Activated T-cell treated with anti-CD3 and anti-CD28 coated beads for 1 hour (primary cell): ENCODE results near the gene GRIA4.

Source experiments
- DNase-seq: peaks from one replicate; pipeline ENCODE4 v3.0.0-alpha.2; 2020; ENCODE audit warnings: low read depth

Gene GRIA4

DNA sequence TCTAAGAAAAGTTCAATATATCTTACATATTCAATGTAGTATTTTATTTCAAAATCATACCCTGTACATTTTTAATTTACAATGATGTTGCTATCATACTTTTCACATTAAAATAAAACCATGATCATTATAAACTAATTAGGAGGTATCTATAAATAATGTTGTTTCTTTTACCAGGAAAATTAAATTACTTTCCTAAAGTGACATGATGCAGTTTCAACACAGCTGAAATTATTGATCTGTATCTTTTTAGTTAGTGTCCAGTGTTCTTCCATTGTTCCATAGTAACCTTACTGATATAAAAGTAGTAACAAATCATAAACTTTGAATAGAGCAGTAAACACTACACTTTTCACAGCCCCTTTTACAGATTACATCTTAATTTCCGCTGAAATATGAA lies 29.7 kb downstream of the GRIA4 start:
- no peak for DNase-seq

DNA sequence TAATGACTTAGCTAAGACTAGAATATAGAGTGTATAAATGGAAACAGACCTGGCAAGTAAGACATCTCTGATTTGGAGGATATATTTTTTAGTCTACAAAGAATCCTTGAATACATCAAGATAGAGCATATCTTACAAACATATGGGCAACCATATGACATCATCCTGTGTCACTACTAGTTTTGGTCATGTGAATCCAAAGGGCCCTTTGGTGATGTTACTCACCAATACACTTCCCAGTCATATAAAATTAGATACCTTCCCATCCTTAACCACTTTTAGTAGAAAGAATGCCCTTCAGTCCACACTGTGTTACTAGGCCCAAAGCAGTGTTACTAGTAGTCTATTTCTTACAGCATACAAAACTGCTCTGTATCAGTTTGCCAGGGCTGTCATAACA lies 31.6 kb downstream of the GRIA4 start:
- DNase-seq: no peak

DNA sequence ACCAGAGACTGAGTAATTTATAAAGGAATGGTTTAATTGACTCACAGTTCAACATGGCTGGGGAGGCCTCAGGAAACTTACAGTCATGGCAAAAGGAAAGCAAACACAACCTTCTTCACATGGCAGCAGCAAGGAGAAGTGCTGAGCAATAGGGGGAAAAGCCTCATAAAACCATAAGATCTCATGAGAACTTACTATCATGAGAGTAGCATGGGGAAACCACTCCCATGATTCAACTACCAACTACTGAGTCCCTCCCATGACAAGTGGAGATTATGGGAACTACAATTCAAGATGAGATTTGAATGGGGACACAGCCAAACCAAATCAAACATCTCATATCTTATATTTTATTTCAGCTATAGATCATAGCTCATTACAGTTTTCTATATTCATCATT lies 33.0 kb downstream of the GRIA4 start:
- no peak for DNase-seq

GRCh38 chr11:105644839-105645573 lies 35.1 kb downstream of the GRIA4 start:
- no peak for DNase-seq

GRCh38 chr11:105647780-105648179 lies 37.9 kb downstream of the GRIA4 start:
- DNase-seq: no peak

DNA sequence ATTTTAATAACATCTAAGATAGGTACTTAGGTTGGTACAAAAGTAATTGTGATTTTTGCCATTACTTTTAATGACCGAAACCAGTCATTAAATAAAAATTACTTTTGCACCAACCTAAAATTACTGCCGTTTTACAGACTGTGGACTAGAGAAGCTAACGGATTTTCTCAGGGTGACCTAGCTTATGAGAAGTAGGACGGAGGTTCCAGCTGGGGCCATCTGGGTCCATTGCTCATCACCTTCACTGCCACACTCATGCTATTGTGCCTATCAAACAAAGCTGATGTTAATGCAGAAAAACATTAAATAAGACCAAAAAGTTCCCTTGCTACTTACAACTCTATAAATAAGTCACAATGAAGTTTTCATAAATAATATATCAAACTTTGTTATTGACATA lies 38.9 kb downstream of the GRIA4 start:
- DNase-seq: no peak

DNA sequence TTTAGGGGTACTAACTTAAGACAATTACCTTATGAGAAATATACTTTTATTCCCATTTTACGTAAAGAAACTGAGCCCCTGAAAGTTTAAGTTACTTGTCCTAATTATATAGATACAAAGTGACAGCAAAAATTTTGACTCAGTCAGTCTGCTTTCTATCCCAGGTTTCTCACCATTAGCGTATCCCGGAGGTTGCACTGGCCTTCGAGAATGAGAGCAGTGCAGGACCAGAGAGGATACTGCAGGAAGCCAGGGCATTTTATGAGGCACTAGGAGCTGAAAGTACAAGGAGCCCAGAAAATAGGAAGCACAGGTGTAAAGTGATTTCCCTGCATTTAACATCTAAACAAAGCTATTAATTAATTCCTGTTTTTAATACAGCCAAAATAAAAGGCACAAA lies 55.4 kb downstream of the GRIA4 start:
- no peak for DNase-seq

DNA sequence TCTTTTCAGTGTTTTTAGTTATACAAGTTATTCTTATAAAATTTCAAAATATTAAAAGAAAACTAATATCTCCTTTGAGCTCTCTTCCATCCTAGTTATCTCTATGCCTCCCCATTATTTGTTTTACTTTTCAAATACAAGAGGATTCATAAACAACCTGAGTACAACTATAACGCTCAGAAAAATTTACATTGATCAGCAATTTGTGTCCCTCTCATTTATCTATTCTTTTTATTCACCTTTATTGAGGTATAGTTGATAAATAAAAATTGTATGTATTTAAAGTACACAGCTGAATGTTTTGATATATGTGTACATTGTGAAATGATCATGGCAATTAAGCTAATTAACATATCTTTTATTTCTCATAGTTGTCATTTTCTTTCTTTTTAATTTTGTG lies 57.6 kb downstream of the GRIA4 start:
- DNase-seq: no peak

- no peak for DNase-seq
Measured at GRCh38 chr11:105670811-105671210, 60.9 kb downstream of the GRIA4 start.

GRCh38 chr11:105673089-105673488 lies 63.2 kb downstream of the GRIA4 start:
- no peak for DNase-seq

DNA sequence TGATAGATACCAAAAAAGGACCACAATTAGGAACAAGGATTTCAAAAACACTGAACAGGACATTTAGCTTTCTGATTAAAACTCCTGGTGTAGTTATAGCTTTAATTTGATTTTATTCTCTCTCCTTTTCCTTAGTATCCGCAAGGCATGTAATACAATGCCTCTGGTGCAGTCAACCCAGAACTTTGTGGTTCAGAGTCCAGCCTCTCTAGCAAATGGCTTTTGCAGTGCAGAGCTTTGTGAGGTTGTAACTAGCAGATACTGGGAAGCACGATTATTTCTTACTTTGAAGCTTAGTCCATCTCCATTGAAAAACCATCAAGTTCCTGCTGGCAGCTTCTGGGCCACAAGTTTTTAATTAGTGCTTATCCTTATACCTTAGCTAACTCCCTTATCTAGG lies 79.8 kb downstream of the GRIA4 start:
- DNase-seq: no peak

- DNase-seq: no peak
Measured at GRCh38 chr11:105690467-105690866, 80.6 kb downstream of the GRIA4 start.

DNA sequence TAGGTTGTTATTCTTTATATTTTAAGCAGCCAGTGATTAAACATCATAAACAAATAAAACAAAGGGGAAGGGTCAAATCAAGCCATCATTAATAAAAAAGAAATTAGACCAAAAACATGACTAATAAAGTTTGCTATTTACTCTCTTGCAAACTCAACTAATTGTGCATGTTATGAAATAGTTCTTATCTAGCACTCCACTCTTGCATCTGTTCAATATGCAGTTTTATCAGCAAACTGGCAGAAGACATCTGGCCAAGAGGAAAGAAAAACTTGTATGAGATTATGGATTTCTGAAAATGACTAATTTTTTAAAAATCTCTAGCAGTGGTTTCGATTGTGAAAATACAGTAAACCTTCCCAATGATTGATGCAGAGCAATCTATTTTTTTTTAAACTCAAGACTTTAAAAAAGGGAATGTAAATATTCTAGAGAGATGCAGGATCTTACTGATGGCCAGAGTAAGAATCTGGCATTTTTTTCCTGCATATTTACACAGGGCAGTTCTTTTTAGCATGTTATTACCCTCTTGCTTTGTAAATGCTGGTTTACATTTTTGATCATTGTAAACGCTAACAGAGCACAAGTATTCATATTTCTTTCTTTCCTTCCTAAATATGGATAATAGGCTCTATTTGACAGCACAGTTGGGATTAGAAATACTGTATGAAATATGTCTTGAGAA lies 83.3 kb downstream of the GRIA4 start:
- no peak for DNase-seq

DNA sequence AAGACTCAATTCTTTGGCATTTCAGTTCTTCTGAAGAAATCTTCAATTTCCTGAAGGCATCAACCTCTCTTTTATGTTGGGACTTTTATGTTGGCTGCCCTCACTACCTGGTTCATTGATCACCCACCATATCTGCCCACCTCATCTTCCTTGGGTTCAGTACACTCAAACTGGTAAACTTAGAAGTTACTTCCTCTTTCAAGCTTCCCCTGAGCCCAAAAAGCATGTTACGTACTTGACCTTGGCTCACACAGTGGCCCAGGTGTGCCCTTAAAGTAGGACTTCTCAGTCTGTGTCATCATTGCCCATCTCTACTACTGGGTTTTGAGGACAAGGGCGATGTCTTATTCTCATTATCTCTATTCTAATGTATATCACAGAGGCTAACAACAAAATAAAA lies 86.1 kb downstream of the GRIA4 start:
- no peak for DNase-seq

- no peak for DNase-seq
Measured at GRCh38 chr11:105697291-105697690, 87.4 kb downstream of the GRIA4 start.

- no peak for DNase-seq
Measured at GRCh38 chr11:105699203-105699602, 89.3 kb downstream of the GRIA4 start.

DNA sequence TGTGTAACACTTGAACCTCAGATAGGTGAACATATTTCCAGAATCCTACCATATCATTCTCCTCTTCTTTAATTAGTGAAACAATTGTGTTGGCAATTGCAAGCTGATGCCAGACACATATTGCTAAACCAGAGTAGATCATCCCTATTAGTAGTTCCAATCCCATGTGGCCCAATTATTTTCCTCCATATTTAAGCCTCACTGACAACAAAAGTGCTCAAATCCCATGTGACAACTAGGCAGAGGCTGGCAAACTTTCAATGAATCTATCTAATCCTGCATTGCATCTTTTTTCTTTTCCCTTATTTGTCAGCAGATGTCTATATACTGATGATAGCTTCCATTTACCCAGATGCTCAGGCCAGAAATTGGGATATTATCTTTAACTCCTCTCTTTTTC lies 90.4 kb downstream of the GRIA4 start:
- no peak for DNase-seq

DNA sequence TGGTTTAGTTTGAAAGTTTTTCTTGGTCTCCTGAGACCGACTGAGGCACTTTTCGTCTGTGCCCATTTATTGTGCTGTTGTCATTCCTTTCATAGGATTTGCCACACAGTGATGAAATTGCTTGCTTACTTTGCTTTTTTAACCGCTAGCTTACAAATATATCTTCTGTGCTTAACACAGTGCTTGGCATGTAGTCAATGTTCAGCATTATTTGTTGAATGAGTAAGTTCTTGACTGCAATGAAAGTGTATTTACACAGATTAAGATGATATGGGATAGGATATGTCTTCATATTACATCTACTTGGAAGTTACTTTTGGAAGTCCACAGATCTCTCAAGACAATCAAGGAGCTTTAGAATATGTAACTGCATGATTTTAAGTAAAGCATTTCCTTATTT lies 91.2 kb downstream of the GRIA4 start:
- no peak for DNase-seq

- DNase-seq: no peak
Measured at GRCh38 chr11:105705786-105706530, 96.1 kb downstream of the GRIA4 start.

GRCh38 chr11:105713106-105713505 lies 103.2 kb downstream of the GRIA4 start:
- no peak for DNase-seq

- DNase-seq: no peak
Measured at GRCh38 chr11:105713696-105714095, 103.8 kb downstream of the GRIA4 start.

- DNase-seq: no peak
Measured at GRCh38 chr11:105718641-105719040, 108.8 kb downstream of the GRIA4 start.
